NCI-H2196 treated with DMSO at 0.1 percent for 48 hours (cell line): Measurements from ENCODE around the gene TBPL2.
"Not testable (repeated sequence)": the region's sequence is repeated elsewhere in the genome, so short reads cannot be mapped to it uniquely, and the experiment has no call there.

Source experiments
- DNase-seq: peaks from one replicate; lab custom pipeline; 2025; ENCODE audit not compliant: unreplicated experiment; lab: John Stamatoyannopoulos, UW

The TBPL2 gene

GRCh38 chr14:55440385-55440784 lies at the start of gene TBPL2:
Gene TBPL2 (minus strand): TSS chr14:55440616. CDS start chr14:55440449, 167 bp downstream.
- DNase-seq = no peak

GRCh38 chr14:55488204-55488603 lies 47.8 kb upstream of the TBPL2 start:
- DNase-seq = no peak

DNA sequence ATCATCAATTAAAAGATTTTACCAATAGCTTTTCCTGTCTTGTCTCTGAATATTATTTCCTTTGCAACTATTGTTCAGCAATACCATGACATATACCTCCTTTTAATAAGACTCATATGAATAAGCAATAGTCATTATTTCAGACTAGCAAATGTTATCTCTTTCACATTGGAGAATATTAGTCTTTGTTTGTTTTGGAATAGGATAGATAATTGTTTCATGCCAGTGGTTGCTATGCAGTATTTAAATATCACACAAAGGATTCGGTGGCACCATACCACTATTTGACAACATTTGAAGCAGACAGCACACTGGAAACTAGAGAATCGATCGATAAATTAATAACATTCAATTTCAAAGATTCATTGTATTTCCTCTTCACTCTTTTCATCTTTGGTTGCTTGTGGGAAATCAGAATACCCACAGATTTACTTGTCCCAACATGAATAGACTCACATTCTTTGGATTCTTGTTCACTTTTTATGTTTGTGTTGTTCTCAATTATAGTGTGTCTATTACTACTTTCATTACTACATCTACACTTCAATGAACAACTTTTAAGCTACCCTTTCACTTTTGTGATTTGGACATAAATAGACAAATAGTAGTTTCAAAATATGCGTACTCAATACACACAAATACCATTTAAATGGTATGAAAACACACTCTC lies 42.7 kb upstream of the TBPL2 start:
- no peak for DNase-seq

- DNase-seq = no peak
Observed at GRCh38 chr14:55481769-55482168, 41.4 kb upstream of the TBPL2 start.

DNA sequence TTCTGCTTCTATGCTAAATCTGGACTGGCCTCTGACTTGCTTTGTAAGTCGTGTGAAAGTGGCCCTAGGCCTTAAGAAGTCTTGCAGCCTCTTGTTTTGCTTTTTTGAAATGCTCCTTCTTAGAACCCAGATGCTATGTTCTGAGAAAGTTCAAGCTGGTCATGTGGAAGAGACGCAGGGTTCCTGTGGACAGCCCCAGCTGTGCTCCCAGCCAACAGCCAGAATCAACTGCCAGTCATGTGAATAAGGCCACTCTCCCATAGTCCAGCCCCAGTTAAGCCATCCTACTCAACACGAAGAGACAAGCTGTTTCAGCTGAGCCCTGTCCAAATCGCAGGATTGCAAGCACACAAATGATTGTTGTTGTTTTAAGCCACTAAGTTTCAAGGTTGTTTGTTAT lies 37.3 kb upstream of the TBPL2 start:
- no peak for DNase-seq

GRCh38 chr14:55476448-55476847 lies 36.0 kb upstream of the TBPL2 start:
- DNase-seq = not testable (repeated sequence)

GRCh38 chr14:55473786-55474185 lies 33.4 kb upstream of the TBPL2 start:
- DNase-seq = no peak

DNA sequence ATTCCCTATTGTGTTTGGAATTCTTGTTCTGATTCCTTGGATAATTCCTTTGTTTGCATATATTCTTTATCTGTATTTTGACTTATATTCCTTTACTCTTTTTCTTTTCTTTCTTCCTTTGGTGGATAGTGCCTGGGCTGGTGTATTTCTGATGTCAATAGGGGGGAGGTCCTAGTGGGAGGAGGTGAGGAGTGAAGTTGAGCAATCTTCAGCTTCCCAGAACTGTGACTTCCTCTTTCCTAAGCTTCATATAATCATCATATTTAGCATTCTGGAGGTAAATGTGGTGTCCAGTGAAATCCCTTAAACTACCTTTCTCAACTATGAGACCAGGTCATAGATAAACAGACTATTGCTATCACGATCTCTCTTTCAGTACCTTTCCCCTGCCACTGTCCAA lies 29.6 kb upstream of the TBPL2 start:
- no peak for DNase-seq

DNA sequence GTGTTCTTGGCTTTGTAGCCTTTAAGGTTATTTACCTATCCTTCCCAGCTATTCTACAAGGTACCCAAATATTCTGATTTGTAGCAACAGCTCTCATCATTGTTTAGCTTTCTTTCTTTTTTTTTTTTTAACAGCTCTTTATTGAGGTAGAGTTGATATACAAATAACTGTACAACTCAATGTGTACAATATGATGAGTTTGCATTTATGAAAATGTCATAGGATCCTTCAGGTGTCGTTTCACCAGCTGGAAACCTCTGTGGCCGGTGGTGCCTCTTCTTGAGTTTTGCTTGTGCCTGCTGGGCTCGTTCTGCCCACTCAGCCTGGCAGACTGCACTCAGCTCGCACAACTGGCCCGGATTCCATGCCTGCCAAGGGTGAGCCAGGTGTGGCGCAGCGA lies 26.9 kb upstream of the TBPL2 start:
- no peak for DNase-seq

DNA sequence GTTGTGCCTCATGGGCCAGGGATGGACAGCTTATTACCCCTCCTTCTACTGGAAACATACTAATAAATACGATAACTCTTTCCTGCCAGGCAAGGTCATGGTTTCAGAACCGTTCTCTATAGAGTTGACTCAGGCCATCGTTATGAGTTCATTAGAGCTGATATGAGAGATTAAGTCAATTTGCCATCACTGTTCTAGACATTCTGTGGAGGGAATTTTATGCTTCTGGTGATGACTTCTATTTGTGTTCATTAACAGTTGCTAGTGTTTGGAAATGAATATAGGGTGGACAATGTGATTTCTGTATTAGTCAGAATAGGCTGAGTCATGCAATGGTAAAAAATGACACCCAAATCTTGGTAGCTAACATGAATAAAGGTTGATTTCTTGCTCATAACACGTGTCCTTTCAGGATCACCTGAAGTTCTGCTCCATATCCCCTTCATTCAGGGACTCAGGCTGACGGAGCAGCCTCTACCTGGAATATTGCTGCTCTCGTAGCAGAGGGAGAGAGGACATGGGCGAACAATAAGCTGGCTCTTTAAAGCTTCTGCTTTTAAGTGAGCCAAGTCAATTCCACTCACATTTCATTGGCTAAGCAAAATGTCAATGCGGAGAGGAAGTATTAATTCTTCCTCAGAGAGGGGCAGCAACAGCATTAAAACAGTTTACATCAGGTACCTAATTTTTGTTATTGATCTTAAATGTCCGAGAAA lies 18.5 kb upstream of the TBPL2 start:
- no peak for DNase-seq

DNA sequence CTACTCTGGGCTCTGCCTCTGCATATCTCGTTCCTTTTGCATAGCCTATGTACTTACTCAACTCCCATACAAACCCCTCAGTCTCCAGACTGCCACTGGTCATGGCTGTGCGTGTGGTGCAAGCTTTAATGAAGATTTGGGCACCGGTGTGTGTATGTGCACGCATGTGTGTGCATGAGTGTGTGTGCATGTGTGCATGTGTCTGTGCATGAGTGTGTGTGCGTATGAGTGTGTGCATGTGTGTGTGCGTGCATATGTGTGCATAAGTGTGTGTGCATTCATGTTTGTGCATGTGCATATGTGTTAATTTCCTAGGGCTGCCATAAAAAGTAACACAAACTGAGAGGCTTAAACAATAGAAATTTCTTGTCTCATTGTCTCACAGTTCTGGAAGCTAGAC lies 17.1 kb upstream of the TBPL2 start:
- no peak for DNase-seq

GRCh38 chr14:55456411-55456810 lies 16.0 kb upstream of the TBPL2 start:
- not testable (repeated sequence) for DNase-seq

- peak; percentile 55 for DNase-seq
Observed at GRCh38 chr14:55454264-55455002, 14.0 kb upstream of the TBPL2 start.

DNA sequence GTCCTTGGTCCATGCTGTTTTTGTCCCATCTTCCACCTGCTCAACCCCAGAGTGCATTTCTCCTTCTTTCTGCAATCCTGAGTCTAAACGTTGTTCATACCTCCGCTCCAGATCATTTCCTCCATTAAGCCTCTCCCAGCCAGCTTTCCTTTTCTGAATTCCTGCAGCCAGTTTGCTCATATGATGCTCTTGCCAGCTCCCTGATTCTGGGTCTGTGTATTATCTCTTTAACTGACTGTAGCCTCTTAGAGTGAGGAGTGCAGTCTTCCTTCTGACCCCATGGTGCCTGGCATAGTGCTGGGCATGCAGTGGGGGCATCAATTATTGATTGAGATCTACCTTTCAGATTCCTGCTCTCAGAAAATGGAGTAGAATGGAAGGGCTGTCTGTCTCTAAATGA lies 11.5 kb upstream of the TBPL2 start:
- no peak for DNase-seq

GRCh38 chr14:55451398-55451797 lies 11.0 kb upstream of the TBPL2 start:
- DNase-seq = no peak

GRCh38 chr14:55450987-55451386 lies 10.6 kb upstream of the TBPL2 start:
- DNase-seq = no peak

DNA sequence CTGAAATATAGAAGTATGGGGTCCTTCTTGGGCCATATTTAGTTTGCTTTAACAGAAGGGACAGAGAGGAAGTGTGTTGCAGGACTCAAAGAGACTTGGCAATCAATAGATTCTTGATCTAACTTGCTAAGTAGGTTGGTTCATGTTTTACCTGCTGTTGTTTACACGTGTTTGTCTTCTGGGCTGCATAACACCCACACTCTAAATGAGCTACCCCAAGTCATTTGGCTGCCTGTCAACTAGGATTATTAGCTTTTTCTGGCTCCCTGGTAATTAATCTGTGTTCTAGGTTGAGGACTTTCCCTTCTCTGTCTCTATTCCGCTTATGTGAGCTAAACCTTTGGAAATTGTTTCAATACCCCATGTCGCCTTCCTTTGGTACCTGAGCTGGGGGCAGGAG lies 10.1 kb upstream of the TBPL2 start:
- DNase-seq = no peak

DNA sequence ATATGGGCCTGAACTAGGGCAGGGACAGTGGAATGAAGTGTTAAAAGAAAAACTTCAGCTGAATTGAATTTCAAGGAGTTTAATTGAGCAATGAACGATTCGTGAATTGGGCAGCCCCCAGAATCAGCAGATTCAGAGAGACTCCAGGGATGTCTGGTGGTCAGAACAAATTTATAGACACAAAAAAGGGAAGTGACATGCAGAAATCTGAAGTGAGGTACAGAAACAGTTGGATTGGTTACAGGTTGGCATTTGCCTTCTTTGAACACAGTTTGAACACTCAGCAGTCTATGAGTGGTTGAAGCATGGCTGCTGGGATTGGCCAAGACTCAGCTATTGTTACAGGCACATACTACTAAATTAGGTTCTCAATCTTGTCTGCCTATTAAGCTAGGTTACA lies 9.7 kb upstream of the TBPL2 start:
- DNase-seq = no peak

DNA sequence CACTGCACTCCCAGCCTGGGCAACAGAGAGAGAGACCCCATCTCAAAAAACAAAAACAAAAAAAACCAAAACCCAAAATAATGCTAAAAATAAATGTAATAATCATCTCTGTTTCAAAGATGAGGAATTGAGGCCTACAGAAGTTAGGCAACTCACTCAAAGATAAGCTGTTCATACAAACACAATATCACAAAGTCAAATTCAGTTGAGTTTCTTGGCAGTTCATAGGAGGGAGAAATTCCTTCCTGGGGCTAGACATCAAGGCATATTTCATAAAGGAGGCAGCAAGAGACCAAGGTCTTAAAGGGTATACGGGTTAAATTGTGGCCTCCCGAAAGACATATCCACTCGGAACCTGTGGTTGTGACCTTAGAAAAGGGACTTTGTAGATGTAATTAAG lies 8.7 kb upstream of the TBPL2 start:
- DNase-seq = no peak

DNA sequence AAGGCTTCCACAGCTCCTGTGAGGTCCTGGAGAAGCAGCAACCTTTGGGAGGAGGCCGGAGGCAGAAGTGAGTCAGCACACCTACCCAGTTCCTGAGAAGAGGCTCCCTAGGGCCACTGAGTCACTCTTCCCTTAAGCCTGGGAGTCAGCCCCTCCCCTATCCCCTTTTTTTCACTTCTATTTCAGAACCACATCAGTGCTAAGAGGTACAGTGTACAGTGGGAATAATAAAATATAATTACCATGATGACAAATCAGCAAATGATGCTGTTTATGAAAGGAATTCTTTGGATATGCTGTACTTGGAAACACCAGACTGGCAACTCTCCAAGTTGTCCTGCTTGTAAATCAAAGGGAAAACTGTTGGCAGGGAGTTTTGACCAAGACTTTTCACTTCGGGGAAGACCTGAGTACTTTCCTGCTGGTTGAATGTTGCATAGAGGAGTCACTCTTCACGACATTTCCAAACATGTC lies 7.8 kb upstream of the TBPL2 start:
- DNase-seq = no peak

DNA sequence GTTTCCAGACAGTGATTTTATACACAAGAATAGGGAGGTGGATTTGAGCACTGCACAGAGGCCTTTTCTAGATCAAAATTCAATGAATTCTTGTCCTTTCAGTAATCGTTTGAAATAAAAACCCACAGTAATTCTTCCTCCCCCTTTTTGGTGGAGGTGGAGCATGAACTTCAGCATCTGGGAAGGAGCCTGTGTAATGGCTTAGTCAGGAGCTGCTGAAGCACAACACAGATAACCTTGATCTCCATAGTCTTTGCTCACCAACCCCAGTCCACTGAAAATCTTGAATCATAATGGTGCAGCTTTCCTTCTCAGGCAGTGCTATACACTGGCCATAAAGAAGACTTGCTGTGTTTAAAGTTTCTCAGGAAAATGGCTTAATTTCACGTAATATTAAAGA lies 6.4 kb upstream of the TBPL2 start:
- no peak for DNase-seq

- DNase-seq = peak; percentile 46
Observed at GRCh38 chr14:55446127-55446736, 5.8 kb upstream of the TBPL2 start.
